ENCODE measurements around the gene CRYBB3. TPM values are rescaled to one million over a fixed set of nuclear protein-coding genes. Genes with fewer than 3 reads are reported as not detected.

CRYBB3 gene
- total and polyA plus RNA-seq, 2 donors = 0.09 to 1.2 TPM

Other genes with a start within 250 kb of the CRYBB3 start
- 4.1 TPM for gene KIAA1671, start 247.1 kb upstream of the CRYBB3 start, total RNA-seq
- 8.0 TPM for gene KIAA1671, start 247.1 kb upstream of the CRYBB3 start, polyA plus RNA-seq
- not detected for gene CRYBB2, start 19.8 kb downstream of the CRYBB3 start, total RNA-seq
- 0.68 TPM for gene CRYBB2, start 19.8 kb downstream of the CRYBB3 start, polyA plus RNA-seq